AG04449 (cell line): Measurements from ENCODE around the gene TNS3.
"Not testable (repeated sequence)": the region's sequence is repeated elsewhere in the genome, so short reads cannot be mapped to it uniquely, and the experiment has no call there.

Experiments used
- CTCF ChIA-PET: fragments of 350-600 bp; formaldehyde crosslinking; extraction: SDS; loops from one replicate; lab custom pipeline; 2021; ENCODE audit warnings: antibody characterized with exemption; lab: Yijun Ruan, JAX
- POLR2A ChIA-PET: fragments of 400-600, 350-600 bp; formaldehyde crosslinking; extraction: SDS; loops from one replicate; lab custom pipeline; 2020; ENCODE audit warnings: antibody characterized with exemption, inconsistent platforms; lab: Yijun Ruan, JAX
- DNase-seq: peaks from one replicate; pipeline ENCODE4 v3.0.0-alpha.2; 2010; ENCODE audit warnings: low read depth, low spot score
- H3K4me3 ChIP-seq: 2 replicates; pipeline ENCODE4 v1.5.1; 2011; ENCODE audit warnings: low read depth, mild to moderate bottlenecking, control low read depth, low read length
- CTCF ChIP-seq: IDR thresholded peaks from one replicate; pipeline ENCODE4 v1.5.1; 2011; ENCODE audit warnings: mild to moderate bottlenecking, moderate library complexity, low read length, control low read depth, inconsistent platforms; ENCODE audit not compliant: insufficient read depth; ENCODE audit errors: missing control alignments

The TNS3 gene

GRCh38 chr7:47266799-47267198 is 315.1 kb downstream of the TNS3 start:
- TF ChIP-seq CTCF: no peak
- no peak overlapping the region for H3K4me3 ChIP-seq
- CTCF ChIA-PET: interaction anchor here (0.5 to 7.7 kb wide), 100 partner anchors 10 to 1378 kb away, joined by 3 to 119 read pairs (median 5); partner anchors contain the start of gene TNS3
- DNase-seq: no peak
- POLR2A ChIA-PET: no interaction called here

- CTCF ChIA-PET: interaction anchor here (0.5 to 7.7 kb wide), 115 partner anchors 10 to 1377 kb away, joined by 3 to 119 read pairs (median 4); partner anchors contain the start of gene TNS3
- POLR2A ChIA-PET: interaction anchor here (0.8 kb wide), 1 partner anchor 216 kb away, joined by 4 read pairs; no protein-coding TSS in a partner anchor
- DNase-seq: no peak
- no peak overlapping the region for H3K4me3 ChIP-seq
- TF ChIP-seq CTCF: peak; percentile 82
These were observed 315.7 kb downstream of the TNS3 start for GRCh38 chr7:47266131-47266706.

GRCh38 chr7:47265621-47266020 is 316.3 kb downstream of the TNS3 start:
- TF ChIP-seq CTCF: no peak
- POLR2A ChIA-PET: interaction anchor here (0.8 kb wide), 1 partner anchor 217 kb away, joined by 4 read pairs; no protein-coding TSS in a partner anchor
- no peak for DNase-seq
- H3K4me3 ChIP-seq: no peak overlapping the region
- CTCF ChIA-PET: interaction anchor here (0.6 to 7.7 kb wide), 95 partner anchors 10 to 1377 kb away, joined by 3 to 119 read pairs (median 5); no protein-coding TSS in a partner anchor

GRCh38 chr7:47264021-47264651 is 317.8 kb downstream of the TNS3 start:
- POLR2A ChIA-PET: no interaction called here
- H3K4me3 ChIP-seq: no peak overlapping the region
- TF ChIP-seq CTCF: no peak
- CTCF ChIA-PET: interaction anchor here (0.6 to 7.7 kb wide), 5 partner anchors 8 to 170 kb away, joined by 3 to 119 read pairs (median 40); no protein-coding TSS in a partner anchor
- DNase-seq: no peak

GRCh38 chr7:47262881-47263280 is 319.0 kb downstream of the TNS3 start:
- no peak overlapping the region for H3K4me3 ChIP-seq
- ChIA-PET CTCF (interaction anchor here (7.7 kb wide), 1 partner anchor 7 kb away, joined by 119 read pairs; no protein-coding TSS in a partner anchor), POLR2A (no interaction called here)
- TF ChIP-seq CTCF: no peak
- no peak for DNase-seq

- DNase-seq, CTCF ChIA-PET, H3K4me3 ChIP-seq, POLR2A ChIA-PET: not testable (repeated sequence)
These were observed 319.8 kb downstream of the TNS3 start for GRCh38 chr7:47262160-47262559.
